Measurements from ENCODE around the gene MBP. TPM values are rescaled to one million over a fixed set of nuclear protein-coding genes. Genes with fewer than 3 reads are reported as not detected.
"Not testable (repeated sequence)": the region's sequence is repeated elsewhere in the genome, so short reads cannot be mapped to it uniquely, and the experiment has no call there.

The MBP gene
- total RNA-seq, 1 experiment from 2014 or later, result not detected

DNA sequence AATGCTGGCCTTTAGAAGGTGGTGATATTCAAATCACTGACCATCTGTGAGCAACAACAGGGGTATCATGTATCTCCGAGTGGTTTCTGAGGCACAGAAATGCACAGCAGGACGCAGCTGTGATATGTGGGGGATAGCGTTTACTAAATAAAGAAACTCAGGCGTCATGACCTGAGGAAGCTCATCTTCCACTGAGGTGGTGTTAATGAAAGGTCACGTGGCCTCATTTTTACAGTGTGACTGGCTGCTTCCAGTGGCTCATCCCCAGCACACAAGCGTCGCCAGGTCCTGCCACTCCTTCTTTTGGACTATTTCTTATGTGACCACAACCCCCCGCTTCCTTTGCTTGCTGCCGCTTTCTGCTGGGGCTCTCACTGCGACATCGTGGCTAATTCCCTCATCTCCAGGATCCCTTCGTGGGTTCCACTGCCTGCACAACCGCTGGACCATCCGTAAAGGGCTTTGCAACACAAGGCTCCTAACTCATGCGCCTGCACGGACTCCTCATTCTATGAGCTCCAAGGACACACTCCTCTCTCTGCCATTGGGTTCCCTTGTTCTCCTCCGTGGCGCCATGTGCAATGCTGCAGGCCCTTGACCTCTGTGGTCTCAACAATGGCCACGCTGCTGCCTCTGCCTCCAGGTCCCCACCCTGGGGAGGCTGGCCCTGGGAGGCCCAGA, 109.3 kb downstream of the MBP start:
- no peak for DNase-seq (ENCODE audit: low spot score)

DNA sequence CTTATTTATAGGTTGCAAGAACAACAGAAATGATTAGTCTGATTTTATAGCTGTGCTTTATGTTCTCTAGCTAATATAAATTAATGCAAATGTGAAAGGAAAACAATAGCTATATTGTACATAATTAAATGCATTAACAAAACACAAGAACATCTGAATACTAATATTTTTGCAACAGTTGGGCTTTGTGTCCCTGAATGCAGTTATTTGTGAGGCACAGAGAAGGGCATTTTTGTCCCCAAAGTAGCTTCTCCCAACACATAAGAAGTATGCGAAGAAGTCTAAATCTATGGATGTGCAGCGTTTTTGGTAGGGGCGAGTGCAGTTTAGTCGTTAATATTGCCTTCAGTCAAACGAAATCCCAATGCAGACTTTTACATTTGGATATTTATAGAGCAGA, 110.0 kb downstream of the MBP start:
- DNase-seq (ENCODE audit: low spot score), result no peak

DNA sequence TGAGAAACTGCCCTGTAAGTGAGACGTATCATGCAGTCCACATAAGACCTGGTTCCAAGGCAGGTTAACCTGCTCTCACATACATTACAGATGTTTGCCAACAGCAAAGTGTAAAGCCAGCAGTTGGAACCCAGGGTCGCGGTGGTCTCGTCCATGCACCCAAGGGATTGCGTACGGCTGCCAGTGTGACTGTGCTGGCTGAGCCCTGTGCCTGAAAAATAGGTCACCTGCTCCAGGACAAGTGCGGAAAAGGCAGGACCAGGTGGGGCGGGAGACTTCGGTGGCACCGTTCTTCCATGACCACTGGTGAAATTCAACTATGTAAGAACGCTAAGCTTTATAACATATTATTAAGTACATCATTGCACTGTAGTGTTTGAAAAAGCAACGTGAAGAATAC, 110.5 kb downstream of the MBP start:
- no peak for DNase-seq (ENCODE audit: low spot score)

DNA sequence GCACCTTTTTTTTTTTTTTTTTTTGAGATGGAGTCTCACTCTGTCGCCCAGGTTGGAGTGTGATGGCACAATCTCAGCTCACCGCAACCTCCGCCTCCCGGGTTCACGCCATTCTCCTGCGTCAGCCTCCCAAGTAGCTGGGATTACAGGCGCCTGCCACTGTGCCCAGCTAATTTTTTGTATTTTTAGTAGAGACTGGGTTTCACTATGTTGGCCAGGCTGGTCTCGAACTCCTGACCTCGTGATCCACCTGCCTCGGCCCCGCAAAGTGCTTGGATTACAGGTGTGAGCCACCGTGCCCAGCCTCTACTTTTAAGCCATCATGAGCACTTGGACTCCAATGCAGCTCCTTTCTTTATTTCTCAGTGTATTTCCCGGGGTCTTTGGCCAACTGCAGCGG, 111.1 kb downstream of the MBP start:
- DNase-seq (ENCODE audit: low spot score), result not testable (repeated sequence)

DNA sequence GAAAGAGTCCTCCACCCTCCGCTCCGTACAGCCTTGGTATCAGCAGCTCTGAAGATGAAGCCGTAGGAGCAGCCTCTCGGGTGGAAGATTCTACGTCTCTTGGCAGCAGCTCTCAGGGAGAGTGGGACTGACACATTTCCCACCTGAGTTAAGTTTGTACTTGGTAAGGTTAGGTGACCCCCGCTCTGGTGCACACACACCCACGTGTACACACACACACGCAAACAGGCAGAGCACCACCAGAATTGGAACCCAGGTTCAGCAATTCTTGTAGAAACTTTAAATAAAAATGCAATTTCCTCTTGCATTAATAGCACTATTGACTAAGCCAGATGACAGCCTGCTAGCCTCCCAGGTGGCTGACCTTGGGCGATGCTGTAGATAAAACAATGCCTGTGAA, 111.5 kb downstream of the MBP start:
- no peak for DNase-seq (ENCODE audit: low spot score)

DNA sequence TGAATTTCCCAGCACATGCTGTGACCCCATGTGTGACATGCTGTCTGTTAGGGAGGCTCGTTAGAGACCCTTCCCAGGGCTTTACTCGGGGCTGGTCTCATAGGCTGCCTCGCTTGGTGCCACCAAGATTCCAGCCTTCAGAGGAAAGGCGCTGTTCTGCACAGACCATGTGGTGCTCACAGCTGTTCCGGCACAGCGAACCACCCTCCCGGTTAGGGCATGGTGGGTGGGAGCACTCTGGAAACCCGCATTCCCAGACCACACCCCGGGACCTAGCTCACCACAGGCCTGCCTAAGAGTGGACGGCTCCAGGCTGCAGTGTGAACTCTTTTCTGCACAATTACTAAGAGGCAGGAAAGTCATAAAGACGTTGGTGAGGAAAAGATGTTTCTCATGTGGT, 112.0 kb downstream of the MBP start:
- no peak for DNase-seq (ENCODE audit: low spot score)

DNA sequence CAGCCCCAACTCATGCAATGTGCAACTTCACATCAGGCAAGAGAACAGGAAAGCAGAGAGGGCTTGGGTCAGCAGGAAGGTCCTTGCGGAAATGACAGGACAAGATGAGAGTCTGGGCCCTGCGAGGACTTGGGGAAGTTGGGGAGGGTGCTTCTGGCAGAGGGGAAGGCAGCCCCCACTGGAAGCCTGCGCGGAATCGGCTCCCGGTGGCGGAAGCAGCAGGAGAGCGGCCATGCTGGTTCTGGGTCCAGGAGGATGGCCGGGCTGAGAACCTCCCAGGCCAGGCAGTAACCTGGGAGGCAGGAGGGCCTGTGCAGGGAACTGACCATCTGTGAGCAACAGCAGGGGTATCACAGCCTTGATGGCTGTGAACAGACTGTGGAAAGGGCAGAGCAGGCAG, 112.9 kb downstream of the MBP start:
- DNase-seq (ENCODE audit: low spot score), result no peak

DNA sequence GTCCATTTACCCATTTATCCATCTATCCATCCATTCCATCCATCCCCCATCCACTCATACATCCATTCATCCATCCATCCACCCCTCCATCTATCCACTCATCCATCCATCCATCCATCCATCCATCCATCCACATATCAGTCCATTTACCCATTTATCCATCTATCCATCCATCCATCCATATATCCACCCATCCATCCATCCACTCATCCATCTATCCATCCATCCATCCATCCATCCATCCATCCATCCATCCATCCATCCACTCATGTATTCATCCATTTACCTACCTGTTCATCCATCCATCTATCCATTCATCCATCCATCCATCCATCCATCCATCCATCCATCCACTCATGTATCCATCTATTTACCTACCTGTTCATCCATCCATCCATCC, 113.9 kb downstream of the MBP start:
- DNase-seq (ENCODE audit: low spot score), result not testable (repeated sequence)

DNA sequence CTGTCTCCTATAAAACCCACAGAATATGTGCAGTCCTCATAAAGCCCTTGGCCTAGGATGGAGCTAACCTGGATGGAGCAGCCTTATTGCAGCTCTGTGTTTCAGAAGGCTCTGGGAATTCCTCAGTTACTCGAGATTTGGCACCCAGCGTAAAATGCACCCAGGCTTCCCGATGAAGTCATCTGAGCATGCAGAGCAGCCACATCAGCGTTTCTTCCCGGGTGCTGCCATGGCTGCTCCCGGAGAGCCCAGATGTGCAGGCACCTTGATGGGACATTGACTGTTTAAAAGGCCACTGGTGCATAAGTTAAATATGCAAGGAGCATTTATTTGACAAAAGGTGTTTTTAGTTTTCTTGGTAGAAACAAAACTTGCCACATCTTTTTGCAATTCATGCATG, 115.2 kb downstream of the MBP start:
- no peak for DNase-seq (ENCODE audit: low spot score)

DNA sequence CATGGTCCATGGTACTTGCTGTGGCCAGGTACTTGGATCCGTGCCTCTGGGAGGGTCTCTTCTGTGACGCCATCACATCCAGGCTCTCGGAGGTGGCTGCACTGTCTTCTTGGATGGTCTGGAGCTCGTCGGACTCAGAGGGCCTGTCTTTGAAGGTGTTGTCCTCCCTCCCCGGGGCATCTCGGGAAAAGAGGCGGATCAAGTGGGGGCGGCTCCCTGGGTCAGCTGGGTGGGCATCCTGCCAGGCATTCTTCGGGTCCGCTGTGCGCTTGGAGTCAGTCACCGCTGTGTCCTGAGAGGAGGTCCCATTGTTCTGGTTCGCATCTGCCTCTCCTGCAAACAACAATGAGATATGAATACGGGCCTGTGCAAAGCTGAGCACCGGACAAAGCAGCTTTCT, 115.6 kb downstream of the MBP start:
- DNase-seq (ENCODE audit: low spot score), result no peak

DNA sequence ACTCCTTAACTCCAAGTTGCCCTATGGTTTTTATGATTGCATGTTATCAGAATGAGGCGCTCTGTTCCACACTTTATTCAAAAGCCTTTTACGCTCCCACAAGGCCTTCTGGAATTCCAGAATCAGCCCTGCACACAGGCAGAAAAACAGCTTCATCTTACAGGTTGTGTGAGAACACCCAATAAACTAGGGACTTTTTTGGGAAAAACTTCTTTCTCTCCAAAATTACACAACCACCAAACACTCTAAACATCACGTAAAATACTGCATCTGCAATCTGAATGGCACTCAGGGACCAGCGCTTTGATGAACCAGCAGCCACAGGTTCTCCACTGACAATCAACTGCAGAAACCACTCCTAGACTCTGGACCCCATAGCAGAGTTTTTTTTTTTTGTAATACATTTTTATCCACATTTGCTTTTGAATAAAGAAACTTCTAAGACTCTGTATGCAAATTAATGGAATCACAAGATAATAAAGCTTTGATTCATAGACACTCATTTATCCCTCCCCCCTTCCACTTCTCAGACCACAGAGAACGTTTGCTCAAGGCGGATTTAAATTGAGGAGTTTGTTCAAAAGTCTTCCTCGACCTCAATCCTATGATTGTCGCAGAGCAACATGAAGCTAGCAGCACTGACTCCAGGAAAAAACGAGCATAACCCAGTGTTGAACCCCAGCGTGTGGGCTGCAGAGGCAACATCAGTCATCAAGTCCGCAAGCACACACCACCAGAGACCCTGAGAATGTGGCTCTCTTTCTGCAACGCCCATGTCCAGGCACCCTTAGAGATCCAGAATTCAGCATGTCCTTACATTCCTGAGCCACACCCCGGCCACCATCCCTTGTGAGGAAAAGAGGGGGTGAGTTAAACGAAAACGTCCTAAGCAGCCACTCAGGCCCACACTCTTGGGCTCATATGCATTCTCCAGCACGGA, 116.5 kb downstream of the MBP start:
- no peak for DNase-seq (ENCODE audit: low spot score)

DNA sequence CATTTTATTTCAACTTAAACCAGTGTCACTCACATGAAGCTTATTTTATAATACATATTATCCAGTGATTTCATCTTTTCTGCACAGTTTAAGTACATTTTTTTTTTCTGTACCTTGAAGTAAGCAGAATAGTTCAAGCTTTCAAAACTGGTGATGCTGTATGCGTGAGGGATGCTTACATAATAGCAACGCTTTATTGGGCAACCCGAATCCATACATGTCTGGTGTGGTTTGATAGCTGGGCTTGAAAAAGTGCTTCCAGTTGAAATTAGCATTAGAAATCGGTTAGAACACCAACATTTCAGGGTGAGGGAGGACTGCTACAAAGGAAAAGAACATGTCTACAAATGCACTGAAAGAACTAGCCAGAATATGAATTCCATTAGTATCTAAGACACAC, 117.4 kb downstream of the MBP start:
- DNase-seq (ENCODE audit: low spot score), result no peak

DNA sequence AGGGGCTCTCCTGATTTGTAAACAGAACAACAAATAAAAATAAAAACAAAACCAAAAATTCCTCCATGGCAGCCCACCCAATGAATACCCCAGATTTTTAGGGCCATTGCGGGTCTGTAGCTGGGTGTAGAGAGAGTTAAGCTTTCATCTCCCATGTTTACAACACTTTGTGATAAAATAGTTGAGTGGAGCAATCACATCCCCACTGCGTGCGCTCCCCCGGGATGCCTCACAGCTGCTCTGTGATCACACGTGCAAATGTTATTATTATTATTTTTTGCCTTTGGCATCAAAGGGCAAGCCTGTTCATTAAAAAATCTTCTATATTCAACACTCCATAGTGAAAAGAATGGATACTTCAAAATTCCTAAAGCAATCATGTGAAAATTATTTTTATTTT, 118.0 kb downstream of the MBP start:
- DNase-seq (ENCODE audit: low spot score), result no peak

DNA sequence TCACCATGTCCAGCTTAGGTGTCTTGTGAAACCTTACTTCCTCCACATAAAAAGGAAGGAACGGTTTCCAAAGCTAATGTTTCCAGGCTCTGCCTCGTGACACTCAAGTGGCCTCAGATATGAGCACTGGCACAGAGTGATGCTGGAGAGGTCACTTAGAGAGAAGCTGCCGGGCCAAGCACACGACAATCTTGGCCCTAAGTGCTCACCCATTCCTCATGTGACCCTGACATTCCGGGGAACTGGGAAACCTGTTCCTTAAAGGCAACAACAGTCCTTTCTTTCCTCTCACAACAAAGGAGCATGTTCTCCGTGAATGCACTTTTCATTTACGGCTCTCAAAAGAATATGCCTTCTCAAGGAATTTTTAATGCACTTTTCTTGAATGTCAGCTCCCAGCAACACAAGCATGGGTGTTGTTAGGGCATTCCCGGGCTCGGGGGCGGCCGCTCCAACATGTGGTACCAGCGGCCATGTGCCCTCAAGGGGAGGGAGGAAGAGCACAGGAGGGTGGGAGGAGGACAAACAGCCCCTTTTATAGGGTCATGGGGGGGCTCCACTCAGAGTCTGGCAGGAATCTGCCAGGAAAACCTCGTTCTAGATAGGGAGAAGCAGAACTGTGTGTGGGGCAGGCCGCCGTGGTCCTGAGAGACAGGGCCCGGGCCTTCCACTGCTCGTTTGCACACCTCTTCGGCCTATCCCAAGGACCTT, 118.6 kb downstream of the MBP start:
- DNase-seq (ENCODE audit: low spot score), result no peak

DNA sequence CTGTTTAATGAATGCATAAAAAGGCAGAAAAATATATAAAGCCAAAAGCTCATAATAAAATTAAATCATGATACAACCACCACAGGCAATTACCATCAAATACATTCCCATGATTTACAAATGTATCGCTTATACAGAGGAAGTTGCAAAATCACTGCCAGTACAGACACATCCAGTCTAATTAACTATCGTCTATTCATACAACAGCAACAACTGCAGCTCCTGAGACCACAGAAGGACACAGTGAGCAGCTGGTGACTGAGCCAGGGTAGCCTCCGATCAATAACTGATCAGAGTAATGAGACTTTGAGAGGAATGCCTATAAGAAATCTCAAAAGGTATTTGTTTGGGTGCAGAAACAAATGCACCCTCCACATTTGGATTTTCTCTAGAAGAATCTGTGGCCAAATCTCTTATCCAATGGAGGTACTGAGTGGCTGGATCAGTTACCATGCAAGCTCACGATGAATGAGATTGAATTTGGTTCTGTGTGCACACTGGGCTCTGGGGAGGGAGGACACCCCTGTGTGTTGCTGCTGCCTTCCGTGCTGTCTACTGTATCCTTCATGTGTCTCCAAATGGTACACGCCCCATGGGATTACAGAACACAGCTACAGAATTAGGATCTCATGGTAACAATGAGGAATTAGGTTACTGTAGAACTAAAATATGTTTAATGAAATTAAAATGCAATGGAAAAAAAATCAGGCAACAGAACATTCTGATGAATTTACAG, 119.6 kb downstream of the MBP start:
- DNase-seq (ENCODE audit: low spot score), result no peak

DNA sequence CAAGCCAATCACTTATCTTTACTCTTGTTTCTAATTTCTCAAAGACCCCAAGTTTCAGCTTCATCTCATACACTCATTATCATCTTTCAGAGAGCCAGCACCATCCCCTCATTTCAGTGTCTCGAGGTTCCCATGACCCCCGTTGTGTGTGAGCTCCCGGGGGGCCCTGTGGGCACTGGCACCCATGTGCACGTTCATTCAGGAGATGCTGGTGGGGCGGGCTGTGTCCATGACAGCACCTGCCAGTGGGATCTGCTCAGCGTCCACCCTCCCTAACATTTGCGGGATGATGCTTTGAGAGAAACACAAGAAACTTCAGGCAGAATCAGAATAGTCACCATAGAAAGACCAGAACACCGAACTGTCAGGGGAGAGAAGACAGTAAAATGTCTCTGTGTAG, 120.5 kb downstream of the MBP start:
- no peak for DNase-seq (ENCODE audit: low spot score)

DNA sequence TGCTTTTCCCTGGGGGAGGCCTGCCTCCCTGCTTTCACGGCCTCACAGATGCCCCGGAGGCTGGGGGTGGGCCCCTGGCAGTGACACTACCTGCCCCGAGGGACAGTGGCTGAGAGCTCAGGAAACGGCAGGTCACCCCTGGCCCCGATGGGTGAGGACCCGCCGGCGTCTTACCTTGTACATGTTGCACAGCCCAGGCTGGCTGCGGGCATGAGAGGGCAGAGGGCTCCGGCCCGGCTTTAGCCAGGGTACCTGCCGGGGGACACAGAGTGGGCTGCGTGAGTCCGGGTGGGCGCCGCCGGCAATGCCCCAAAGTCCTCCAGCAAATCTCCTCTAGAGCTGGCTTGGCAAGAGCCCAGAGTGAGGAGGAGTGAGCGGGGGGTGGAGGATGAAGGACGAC, 122.9 kb downstream of the MBP start:
- DNase-seq (ENCODE audit: low spot score), result no peak

DNA sequence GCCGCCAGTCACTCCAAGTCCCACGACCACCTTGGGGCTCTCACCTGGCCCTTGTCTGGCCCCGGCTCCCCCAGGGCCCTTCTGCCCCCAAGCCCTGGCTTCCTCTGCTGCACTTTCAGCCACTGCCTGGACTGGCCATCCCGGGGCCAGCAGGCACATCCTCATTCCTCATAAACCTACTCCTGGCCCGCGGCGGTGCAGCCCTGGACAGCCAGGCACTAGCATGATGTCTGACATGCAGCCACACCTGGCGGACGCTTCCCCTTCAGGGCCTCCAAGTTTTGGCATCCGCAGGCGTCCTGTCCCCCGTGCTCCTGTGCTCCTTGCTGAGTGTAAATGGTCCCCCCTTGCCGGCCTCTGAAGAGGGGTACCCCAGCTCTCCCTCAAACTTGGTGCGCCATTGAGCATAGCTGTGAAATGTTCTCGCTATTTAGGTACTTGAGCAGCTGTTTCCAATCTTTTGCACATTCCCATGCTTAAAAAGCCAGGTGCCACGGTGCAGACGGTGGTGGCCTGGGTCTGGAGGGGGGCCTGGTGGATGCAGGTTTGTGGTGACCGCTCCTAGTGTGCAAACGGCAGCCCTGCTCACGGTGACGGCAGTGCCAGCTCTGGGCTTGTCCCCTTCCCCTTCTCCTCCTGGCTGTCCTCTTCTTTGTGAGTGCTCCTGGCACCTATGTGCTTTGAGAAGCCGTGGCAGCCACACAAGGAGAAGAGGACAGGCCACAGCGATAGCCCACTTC, 123.8 kb downstream of the MBP start:
- DNase-seq (ENCODE audit: low spot score), result no peak

DNA sequence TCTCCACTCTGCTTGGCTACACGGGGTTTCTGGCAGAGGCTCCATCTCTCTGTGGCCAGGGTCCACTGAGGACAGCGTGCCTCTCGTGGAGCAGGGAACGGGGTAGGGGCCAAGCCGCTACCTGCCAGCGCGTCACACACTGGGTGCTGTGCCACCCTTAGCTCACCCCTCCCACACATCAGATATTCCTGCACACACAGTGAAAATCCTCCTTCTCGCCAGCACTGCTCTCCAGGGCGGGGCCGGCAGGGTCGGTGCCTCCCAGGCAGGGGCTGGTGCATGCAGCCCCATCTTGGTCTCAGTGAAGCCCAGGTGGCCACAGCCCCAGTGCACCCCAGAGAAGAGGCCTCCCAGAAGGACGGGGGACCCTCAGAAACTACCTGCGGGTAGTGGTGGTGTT, 124.6 kb downstream of the MBP start:
- no peak for DNase-seq (ENCODE audit: low spot score)

DNA sequence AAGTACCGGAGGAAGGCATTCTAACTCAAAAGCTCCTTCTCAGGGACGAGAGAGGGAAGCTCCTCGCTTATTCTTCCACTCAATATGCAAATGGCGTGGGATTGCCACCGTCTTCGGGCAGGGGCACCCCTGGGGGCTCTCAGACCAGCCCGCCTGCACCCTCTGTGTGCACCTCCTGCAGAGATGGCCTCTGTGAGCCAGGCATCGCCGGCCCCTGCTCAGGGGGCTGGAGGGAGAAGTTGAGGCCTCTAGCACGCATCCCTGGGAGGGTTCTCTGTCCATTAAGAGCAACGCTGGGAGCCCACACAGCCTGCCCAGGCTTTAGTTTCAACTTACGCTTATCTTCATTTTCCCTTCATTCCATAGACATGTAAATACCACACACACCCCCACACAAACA, 125.3 kb downstream of the MBP start:
- no peak for DNase-seq (ENCODE audit: low spot score)
